22Rv1 (cell line): ENCODE results near the gene RABGGTA.

ENCODE experiments used
- ZFX ChIP-seq: fragments of 450-650 bp; IDR thresholded peaks from 2 replicates; pipeline ENCODE4 v1.6.1; 2017; ENCODE audit warnings: antibody characterized with exemption, borderline replicate concordance
- TF ChIP-seq, protein P1 (sequence below): fragments of 450-650 bp; IDR thresholded peaks from 2 replicates; pipeline ENCODE4 v1.5.1; 2017; ENCODE audit warnings: mild to moderate bottlenecking

- TF ChIP-seq, protein P1, sequence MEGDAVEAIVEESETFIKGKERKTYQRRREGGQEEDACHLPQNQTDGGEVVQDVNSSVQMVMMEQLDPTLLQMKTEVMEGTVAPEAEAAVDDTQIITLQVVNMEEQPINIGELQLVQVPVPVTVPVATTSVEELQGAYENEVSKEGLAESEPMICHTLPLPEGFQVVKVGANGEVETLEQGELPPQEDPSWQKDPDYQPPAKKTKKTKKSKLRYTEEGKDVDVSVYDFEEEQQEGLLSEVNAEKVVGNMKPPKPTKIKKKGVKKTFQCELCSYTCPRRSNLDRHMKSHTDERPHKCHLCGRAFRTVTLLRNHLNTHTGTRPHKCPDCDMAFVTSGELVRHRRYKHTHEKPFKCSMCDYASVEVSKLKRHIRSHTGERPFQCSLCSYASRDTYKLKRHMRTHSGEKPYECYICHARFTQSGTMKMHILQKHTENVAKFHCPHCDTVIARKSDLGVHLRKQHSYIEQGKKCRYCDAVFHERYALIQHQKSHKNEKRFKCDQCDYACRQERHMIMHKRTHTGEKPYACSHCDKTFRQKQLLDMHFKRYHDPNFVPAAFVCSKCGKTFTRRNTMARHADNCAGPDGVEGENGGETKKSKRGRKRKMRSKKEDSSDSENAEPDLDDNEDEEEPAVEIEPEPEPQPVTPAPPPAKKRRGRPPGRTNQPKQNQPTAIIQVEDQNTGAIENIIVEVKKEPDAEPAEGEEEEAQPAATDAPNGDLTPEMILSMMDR = no peak
- TF ChIP-seq ZFX = no peak
Measured at GRCh38 chr14:24253936-24254335, 17.5 kb downstream of the RABGGTA start.
